ENCODE results near the gene EXPH5.

DNA sequence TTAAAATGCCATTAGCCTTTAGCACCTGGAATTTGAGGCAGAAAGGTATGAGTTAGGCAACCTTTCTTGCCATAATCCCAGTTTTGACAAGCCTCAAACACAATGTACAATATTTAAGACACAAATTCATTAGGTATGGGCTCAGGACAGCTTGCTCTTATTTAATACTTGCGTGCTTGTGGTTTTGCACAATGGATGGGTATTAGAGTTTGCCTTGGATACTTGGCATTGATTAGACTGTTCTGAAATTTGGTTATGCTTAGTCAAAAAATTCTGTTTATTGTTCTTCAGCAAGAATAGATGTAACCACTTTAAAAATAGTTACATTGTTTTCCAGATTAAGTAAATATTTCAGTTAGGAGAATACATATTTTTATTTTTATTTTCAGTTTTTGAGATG lies 120.9 kb downstream of the EXPH5 start:
- TF ChIP-seq, protein P1, sequence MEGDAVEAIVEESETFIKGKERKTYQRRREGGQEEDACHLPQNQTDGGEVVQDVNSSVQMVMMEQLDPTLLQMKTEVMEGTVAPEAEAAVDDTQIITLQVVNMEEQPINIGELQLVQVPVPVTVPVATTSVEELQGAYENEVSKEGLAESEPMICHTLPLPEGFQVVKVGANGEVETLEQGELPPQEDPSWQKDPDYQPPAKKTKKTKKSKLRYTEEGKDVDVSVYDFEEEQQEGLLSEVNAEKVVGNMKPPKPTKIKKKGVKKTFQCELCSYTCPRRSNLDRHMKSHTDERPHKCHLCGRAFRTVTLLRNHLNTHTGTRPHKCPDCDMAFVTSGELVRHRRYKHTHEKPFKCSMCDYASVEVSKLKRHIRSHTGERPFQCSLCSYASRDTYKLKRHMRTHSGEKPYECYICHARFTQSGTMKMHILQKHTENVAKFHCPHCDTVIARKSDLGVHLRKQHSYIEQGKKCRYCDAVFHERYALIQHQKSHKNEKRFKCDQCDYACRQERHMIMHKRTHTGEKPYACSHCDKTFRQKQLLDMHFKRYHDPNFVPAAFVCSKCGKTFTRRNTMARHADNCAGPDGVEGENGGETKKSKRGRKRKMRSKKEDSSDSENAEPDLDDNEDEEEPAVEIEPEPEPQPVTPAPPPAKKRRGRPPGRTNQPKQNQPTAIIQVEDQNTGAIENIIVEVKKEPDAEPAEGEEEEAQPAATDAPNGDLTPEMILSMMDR (IDR thresholded peaks at IDR 0.05 in 2 of 3, conservative IDR thresholded peaks at IDR 0.05 in 1 of 3; ENCODE audit: borderline replicate concordance in 1 of 3, insufficient read depth in 1 of 3, low read depth in 2 of 3, low read length in 2 of 3): no peak
- TF ChIP-seq, protein P2, sequence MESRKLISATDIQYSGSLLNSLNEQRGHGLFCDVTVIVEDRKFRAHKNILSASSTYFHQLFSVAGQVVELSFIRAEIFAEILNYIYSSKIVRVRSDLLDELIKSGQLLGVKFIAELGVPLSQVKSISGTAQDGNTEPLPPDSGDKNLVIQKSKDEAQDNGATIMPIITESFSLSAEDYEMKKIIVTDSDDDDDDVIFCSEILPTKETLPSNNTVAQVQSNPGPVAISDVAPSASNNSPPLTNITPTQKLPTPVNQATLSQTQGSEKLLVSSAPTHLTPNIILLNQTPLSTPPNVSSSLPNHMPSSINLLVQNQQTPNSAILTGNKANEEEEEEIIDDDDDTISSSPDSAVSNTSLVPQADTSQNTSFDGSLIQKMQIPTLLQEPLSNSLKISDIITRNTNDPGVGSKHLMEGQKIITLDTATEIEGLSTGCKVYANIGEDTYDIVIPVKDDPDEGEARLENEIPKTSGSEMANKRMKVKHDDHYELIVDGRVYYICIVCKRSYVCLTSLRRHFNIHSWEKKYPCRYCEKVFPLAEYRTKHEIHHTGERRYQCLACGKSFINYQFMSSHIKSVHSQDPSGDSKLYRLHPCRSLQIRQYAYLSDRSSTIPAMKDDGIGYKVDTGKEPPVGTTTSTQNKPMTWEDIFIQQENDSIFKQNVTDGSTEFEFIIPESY (IDR thresholded peaks at IDR 0.05; ENCODE audit: extremely low read depth, insufficient replicate concordance, low read length): no peak

Measured in HCT116 (cell line).